ENCODE measurements around the gene WDR45B. TPM values are rescaled to one million over a fixed set of nuclear protein-coding genes. Genes with fewer than 3 reads are reported as not detected.
A peak's percentile ranks its signal among the peaks of the same experiment; 100 is the strongest.

WDR45B gene
- total RNA-seq, 1 experiment from 2014 or later = 84.9 TPM

DNA sequence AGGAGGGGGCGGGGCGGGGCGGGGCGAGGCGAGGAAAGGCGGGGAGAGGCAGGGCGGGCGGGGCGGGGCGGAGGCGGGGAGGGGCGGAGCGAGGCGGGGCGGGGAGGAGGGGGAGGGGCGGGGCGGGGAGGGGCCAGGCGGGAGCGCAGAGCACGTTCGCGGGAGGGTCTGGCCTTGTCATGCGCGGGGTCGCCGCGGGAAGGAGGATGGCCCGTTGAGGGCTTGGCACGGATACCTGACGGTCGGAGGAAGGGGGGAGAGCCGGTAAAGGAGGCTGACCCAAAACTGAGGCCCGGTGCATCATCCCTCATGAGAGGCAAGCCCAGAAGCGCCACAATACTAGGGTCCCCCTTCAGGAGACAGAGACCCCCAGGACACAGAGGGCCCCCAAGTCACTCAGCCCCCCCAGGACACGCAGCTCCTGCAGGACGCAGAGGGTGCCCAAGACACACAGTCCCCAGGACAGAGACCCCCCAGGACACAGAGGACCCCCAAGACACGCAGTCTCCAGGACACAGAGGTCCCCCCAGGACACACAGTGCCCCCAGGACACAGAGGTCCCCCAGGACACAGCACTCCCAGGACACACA, 593 bp upstream of the WDR45B start:
- H3K79me2 ChIP-seq (ENCODE audit: low read depth) = peaks cover 41% of the 10 kb centered on the region
- ChIA-PET POLR2A (ENCODE audit: unreplicated experiment) (no interaction called here), CTCF (no interaction called here)
- H3K27me3 ChIP-seq (ENCODE audit: insufficient read depth, low read depth) = no peaks in the 10 kb centered on the region
- intact Hi-C loops (cut with micrococcal nuclease; ENCODE audit: unreplicated experiment) = loop anchor here (1.0 to 10.0 kb wide), 2 partner anchors 66 to 103 kb away; partner anchors contain the start of genes FN3KRP and TBCD
- TF ChIP-seq, protein P1, sequence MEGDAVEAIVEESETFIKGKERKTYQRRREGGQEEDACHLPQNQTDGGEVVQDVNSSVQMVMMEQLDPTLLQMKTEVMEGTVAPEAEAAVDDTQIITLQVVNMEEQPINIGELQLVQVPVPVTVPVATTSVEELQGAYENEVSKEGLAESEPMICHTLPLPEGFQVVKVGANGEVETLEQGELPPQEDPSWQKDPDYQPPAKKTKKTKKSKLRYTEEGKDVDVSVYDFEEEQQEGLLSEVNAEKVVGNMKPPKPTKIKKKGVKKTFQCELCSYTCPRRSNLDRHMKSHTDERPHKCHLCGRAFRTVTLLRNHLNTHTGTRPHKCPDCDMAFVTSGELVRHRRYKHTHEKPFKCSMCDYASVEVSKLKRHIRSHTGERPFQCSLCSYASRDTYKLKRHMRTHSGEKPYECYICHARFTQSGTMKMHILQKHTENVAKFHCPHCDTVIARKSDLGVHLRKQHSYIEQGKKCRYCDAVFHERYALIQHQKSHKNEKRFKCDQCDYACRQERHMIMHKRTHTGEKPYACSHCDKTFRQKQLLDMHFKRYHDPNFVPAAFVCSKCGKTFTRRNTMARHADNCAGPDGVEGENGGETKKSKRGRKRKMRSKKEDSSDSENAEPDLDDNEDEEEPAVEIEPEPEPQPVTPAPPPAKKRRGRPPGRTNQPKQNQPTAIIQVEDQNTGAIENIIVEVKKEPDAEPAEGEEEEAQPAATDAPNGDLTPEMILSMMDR (conservative IDR thresholded peaks at IDR 0.05) = no peak
- TF ChIP-seq EZH2 (IDR thresholded peaks at IDR 0.05; ENCODE audit: low read depth) = no peak
- no peaks in the 10 kb centered on the region for H3K36me3 ChIP-seq (ENCODE audit: low read depth)
- no peak overlapping the region for H3K27ac ChIP-seq
- H2AFZ ChIP-seq = no peak overlapping the region
- H3K4me2 ChIP-seq = peak overlapping the region; percentile 68
- no peaks in the 10 kb centered on the region; the same call in 1 of the 2 replicates for H3K4me1 ChIP-seq (replicated peaks; ENCODE audit: insufficient read depth)
- BruUV-seq (replicated peaks) = no TSS peak
- H3K9me3 ChIP-seq (ENCODE audit: insufficient read depth, low read depth) = no peaks in the 10 kb centered on the region
- H4K20me1 ChIP-seq (ENCODE audit: insufficient read depth) = peaks cover 36% of the 10 kb centered on the region
- peaks cover 8% of the 10 kb centered on the region; the same call in 1 of the 2 replicates for H3F3A ChIP-seq (ENCODE audit: insufficient read depth, low read depth)
- DNase-seq = peak in 1 of 2 experiments; percentile 45
- peak overlapping the region; percentile 40; the same call in 1 of the 2 replicates for H3K4me3 ChIP-seq
- H3K9me2 ChIP-seq (ENCODE audit: insufficient read depth) = no peaks in the 10 kb centered on the region

DNA sequence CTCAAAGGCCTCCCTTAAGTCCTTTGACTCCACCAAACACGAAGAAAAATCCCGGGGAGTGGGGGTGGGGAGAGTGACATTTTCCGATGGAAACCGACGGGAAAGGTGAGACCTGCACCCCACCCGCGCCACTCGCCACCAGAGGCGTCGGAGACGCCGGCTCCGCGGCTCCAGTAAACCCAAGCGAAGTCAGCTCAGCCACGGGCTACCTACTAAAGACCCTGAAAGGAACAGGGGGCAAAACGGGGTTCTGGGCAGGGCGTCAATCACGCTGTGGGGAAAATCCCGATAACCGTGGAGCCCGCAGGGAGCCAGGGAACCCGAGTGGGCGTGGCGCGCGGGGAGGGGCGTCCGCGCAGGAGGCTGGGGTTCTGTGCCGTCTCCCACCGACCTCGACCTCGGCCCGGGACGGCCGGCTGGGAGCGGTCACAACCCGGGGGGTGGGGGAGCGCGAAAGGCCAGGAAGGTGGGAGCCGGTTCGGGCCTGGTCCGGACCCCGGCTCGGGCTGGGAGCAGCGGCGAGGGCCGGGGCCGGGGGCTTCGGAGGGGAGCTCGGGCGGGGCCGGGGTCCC, 565 bp downstream of the WDR45B start:
- intact Hi-C loops (cut with micrococcal nuclease; ENCODE audit: unreplicated experiment) = loop anchor here (1.0 to 10.0 kb wide), 2 partner anchors 67 to 105 kb away; partner anchors contain the start of genes FN3KRP and TBCD
- no peaks in the 10 kb centered on the region for H3K9me2 ChIP-seq (ENCODE audit: insufficient read depth)
- TSS peak; percentile 26 for BruUV-seq (replicated peaks)
- TF ChIP-seq, protein P1 (conservative IDR thresholded peaks at IDR 0.05) = no peak
- TF ChIP-seq EZH2 (IDR thresholded peaks at IDR 0.05; ENCODE audit: low read depth) = no peak
- H3K4me3 ChIP-seq = peak overlapping the region; percentile 79
- H3K4me1 ChIP-seq (replicated peaks; ENCODE audit: insufficient read depth) = no peaks in the 10 kb centered on the region; the same call in 1 of the 2 replicates
- no peaks in the 10 kb centered on the region for H3K27me3 ChIP-seq (ENCODE audit: insufficient read depth, low read depth)
- H2AFZ ChIP-seq = peak overlapping the region; percentile 74
- peak overlapping the region; percentile 88 for H3K4me2 ChIP-seq
- POLR2A ChIA-PET (ENCODE audit: unreplicated experiment) = no interaction called here
- H3K27ac ChIP-seq = peak overlapping the region; percentile 80
- CTCF ChIA-PET = no interaction called here
- peak in 1 of 2 experiments; percentile 23 for DNase-seq
- H3K9me3 ChIP-seq (ENCODE audit: insufficient read depth, low read depth) = no peaks in the 10 kb centered on the region
- H3F3A ChIP-seq (ENCODE audit: insufficient read depth, low read depth) = peaks cover 8% of the 10 kb centered on the region; the same call in 1 of the 2 replicates
- H3K79me2 ChIP-seq (ENCODE audit: low read depth) = peaks cover 51% of the 10 kb centered on the region
- peaks cover 38% of the 10 kb centered on the region for H4K20me1 ChIP-seq (ENCODE audit: insufficient read depth)
- H3K36me3 ChIP-seq (ENCODE audit: low read depth) = no peaks in the 10 kb centered on the region

DNA sequence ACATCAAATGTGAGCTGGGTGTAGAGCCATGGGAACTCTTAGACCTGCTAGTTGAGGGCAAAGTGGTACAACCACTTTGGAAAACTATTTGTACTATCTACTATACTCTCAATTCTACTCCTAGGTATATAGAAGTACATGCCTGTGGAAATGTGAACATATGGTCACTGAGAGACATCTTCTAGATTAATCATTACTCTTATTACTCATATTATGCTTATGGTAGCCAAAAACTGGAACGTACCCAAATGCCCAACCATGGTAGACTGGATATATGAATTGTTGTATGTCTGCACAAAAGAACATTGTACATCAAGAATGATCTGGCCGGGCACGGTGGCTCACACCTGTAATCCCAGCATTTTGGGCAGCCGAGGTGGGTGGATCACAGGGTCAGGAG, 2.7 kb downstream of the WDR45B start:
- no TSS peak for BruUV-seq (replicated peaks)
- Histone ChIP-seq H4K20me1 (ENCODE audit: insufficient read depth) (peaks cover 45% of the 10 kb centered on the region), H3K4me3 (no peak overlapping the region), H3K27me3 (ENCODE audit: insufficient read depth, low read depth) (no peaks in the 10 kb centered on the region), H3K9me2 (ENCODE audit: insufficient read depth) (no peaks in the 10 kb centered on the region), H3F3A (ENCODE audit: insufficient read depth, low read depth) (peaks cover 8% of the 10 kb centered on the region; the same call in 1 of the 2 replicates), H3K4me1 (replicated peaks; ENCODE audit: insufficient read depth) (no peaks in the 10 kb centered on the region; the same call in 1 of the 2 replicates), H3K4me2 (0 out of 2 replicates have a peak overlapping the region, but pooled peaks have one; percentile 88), H3K79me2 (ENCODE audit: low read depth) (peaks cover 69% of the 10 kb centered on the region), H2AFZ (no peak overlapping the region), H3K27ac (no peak overlapping the region), H3K36me3 (ENCODE audit: low read depth) (no peaks in the 10 kb centered on the region), H3K9me3 (ENCODE audit: insufficient read depth, low read depth) (no peaks in the 10 kb centered on the region)
- no peak for TF ChIP-seq EZH2 (IDR thresholded peaks at IDR 0.05; ENCODE audit: low read depth)
- TF ChIP-seq, protein P1 (conservative IDR thresholded peaks at IDR 0.05) = no peak
- ChIA-PET CTCF (no interaction called here), POLR2A (ENCODE audit: unreplicated experiment) (interaction anchor here (0.6 kb wide), 1 partner anchor 272 kb away, joined by 9 read pairs; no protein-coding TSS in a partner anchor)
- DNase-seq = no peak
- intact Hi-C loops (cut with micrococcal nuclease; ENCODE audit: unreplicated experiment) = loop anchor here (10.0 kb wide), 1 partner anchor 69 kb away; the partner anchor contains the start of gene FN3KRP

All from PC-9 (cell line).